D721Med (cell line): ENCODE data around the gene MAZ.
"Not testable (repeated sequence)": the region's sequence is repeated elsewhere in the genome, so short reads cannot be mapped to it uniquely, and the experiment has no call there.

Experiments used
- DNase-seq: peaks from one replicate; pipeline ENCODE4 v3.0.0; 2011; ENCODE audit warnings: low spot score; ENCODE audit not compliant: insufficient read length
- FAIRE-seq: peaks from 2 replicates; lab custom pipeline; 2011; peaks lifted over from hg19 to GRCh38; lab: Jason Lieb, UNC
- TF ChIP-seq, protein P1 (sequence below): IDR thresholded peaks from 2 replicates; pipeline ENCODE4 v1.5.1; 2012; ENCODE audit warnings: mild to moderate bottlenecking, control low read depth; ENCODE audit not compliant: insufficient read depth; ENCODE audit errors: missing control alignments

Gene MAZ

DNA sequence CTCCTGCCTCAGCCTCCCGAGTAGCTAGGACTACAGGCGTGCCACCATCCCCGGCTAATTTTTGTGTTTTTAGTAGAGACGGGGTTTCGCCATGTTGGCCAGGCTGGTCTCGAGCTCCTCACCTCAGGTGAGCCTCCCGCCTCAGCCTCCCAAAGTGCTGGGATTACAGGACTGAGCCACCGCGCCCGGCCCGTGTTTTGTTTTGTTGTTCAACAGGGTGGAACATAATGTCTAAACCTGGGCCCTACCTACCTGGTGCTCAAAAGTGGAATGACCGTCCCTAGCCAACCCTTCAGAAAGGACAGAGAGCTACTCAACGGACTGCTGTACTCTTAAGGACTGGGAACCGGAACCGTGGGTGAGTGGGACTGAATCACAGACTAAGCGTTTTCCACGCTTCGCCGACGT lies 16.6 kb upstream of the MAZ start:
- FAIRE-seq = no peak
- DNase-seq = no peak
- TF ChIP-seq, protein P1, sequence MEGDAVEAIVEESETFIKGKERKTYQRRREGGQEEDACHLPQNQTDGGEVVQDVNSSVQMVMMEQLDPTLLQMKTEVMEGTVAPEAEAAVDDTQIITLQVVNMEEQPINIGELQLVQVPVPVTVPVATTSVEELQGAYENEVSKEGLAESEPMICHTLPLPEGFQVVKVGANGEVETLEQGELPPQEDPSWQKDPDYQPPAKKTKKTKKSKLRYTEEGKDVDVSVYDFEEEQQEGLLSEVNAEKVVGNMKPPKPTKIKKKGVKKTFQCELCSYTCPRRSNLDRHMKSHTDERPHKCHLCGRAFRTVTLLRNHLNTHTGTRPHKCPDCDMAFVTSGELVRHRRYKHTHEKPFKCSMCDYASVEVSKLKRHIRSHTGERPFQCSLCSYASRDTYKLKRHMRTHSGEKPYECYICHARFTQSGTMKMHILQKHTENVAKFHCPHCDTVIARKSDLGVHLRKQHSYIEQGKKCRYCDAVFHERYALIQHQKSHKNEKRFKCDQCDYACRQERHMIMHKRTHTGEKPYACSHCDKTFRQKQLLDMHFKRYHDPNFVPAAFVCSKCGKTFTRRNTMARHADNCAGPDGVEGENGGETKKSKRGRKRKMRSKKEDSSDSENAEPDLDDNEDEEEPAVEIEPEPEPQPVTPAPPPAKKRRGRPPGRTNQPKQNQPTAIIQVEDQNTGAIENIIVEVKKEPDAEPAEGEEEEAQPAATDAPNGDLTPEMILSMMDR = no peak

DNA sequence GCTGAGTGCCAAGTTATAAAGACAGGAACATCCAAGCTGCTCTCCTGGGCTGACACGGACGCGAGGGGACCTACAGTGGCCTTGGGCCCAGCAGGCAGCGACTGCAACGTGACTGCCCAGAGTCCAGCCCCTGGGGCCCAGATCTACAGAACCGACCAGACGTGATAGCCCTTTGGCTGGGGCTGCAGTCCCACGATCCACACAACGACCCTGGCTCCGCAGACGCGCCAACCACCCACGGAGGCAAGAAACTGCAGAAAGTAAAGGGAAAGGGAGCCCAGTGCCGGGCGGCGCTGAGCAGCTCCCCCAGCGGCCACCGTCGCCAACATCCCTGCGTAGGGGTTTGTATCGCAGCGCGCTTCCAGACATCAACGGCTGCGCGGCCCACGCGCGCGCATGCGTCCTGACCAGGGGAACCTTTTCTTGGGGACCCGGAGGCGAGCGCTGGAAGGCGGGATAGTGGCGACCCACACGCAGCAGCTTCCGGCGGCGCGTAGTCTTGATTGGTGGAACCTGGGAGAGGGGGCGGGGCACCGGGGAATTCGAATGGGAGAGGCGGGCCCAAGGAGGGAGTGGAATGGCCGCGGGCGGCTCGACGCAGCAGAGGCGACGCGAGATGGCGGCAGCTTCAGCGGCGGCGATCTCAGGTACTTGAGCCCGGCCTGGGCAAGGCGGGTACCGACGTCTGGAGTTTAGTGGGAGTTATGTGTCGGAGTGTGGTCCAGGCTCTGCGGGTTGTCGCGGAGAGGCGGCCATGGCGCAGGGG lies 16.0 kb upstream of the MAZ start, which contains the start of gene KIF22:
TSS of gene KIF22 (plus strand) at position 569 of the 766 bp plus-strand sequence. CDS start at position 578, 9 bp downstream.
- FAIRE-seq (no peak), DNase-seq (peak; percentile 98)
- TF ChIP-seq, protein P1 = peak; percentile 57

DNA sequence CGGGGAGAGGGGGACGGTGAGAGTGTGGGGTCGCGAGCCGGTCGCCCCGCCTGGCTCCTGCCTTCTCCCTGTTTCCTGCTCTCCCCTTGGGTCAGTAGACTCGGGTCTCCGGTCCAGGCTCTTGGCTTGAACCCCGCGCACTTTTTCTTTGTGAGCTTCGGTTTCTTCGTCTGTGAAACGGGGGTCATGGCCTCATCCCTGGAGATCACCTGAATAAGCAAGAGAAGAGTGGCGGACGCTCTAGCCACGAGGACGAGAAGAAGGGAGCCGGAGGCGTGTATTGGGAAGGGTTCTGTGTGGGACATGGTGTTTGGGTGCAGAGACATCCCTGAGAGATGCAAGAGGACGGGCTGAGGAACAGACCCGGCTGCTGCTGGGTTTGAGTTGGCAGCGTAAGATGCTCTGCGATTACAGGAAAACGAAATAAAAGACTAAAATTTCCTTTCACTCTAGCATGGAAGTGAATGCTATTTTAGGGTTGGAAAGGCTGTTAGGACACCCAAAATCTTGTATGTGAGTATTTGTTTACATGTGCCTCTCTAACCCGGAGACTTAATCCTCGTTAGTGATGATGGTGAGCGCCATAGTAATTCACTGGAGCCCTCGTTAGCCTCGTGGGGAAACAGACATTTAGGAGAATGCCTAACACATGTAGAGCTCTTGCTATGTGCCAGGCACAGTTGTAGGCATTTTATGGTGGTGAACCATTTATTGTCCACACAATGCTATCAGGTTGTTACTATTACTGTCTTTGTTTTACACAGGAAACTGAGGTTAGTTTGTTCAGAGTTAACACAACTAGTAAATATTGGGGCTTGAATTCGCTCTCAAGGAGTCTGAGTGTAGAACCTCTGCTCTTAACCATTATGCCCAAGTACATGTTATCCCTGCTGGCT lies 15.1 kb upstream of the MAZ start:
- FAIRE-seq (no peak), DNase-seq (no peak)
- TF ChIP-seq, protein P1 = no peak

DNA sequence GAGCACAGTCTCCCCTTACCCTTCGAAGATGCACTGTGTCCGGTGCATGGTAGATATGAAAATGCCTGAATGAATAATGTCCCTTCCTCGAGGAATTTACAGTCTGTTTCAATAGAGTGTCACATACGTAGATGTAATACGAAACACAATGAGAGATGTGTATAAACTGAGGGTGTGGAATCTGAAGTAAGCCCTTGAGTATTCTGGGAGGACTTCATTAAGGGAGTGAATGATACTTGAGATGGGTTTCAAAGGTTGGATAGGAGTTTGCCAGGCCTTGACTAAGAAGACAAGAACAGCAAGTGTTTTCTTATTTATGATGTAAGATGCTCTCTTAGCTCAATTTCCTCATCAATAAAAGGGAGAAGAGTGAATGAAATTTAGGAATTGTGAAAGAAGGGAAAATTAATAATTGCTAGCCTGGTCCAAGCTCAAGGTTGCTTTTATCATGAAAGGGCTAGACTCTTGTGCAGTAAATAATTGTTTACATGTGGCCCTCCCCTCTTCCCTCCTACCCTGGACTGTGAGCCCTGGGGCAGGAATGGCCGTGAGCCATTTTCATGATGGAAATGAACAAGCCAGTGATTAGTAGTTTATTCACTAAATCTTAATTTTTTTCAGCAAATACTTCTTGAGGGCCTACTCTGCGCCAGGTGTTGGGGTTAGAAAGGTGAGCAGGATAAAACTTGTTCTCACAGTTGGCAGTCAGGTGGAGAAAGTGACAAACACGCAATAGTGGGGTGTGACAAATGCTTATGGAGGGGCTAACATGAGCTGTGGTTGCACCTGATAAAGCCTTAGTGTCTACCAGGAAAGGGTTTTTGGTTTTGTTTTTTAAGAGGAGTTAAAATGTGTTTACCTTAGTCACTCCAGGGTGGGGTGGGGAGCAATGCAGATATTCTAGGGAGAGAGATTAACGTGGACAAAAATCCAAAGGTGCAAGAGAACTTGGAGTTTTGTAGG lies 14.2 kb upstream of the MAZ start:
- no peak for FAIRE-seq
- TF ChIP-seq, protein P1 = no peak
- no peak for DNase-seq

DNA sequence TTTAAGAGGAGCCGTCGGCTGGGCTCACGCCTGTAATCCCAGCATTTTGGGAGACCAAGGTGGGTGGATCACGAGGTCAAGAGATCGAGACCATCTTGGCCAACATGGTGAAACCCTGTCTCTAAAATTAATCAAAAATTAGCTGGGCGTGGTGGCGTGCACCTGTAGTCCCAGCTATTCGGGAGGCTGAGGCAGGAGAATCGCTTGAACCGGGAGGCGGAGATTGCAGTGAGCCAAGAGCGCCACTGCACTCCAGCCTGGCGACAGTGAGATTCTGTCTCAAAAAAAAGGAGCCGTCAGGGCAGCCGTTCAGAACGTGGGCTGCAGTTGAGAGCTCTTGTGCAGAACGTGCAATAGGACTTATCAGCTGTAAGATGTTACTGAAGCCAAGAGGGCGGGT lies 13.2 kb upstream of the MAZ start:
- FAIRE-seq, DNase-seq: not testable (repeated sequence)

DNA sequence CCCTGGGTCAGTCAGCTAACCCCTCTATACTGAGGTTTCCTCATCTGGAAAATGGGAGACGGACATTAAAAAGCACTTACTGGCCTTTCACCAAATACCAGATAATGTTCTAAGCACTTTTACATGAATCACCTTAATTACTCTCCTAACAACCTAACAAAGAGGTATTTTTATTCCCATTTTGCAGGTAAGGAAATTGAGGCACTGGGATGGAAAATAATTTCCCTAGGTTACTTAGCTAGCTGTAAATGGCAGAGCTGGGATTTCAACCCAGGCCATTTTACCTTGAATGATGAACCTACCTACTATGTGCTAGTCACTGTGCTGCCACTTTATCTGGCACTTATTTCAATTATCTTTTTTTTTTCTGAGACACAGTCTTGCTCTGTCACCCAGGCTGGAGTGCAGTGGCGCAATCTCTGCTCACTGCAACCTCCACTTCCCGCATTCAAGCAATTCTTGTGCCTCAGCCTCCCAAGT lies 12.1 kb upstream of the MAZ start:
- TF ChIP-seq, protein P1 = no peak
- FAIRE-seq = no peak
- no peak for DNase-seq
